OCI-M2 (cell line): Measurements from ENCODE around the gene DCAF8L2.
A peak's percentile ranks its signal among the peaks of the same experiment; 100 is the strongest.
"Not testable (repeated sequence)": the region's sequence is repeated elsewhere in the genome, so short reads cannot be mapped to it uniquely, and the experiment has no call there.

Source experiments
- DNase-seq: peaks from one replicate; lab custom pipeline; 2025; ENCODE audit not compliant: unreplicated experiment; lab: John Stamatoyannopoulos, UW

Gene DCAF8L2

GRCh38 chrX:27675493-27675892 lies 85.3 kb downstream of the DCAF8L2 start:
- no peak for DNase-seq

GRCh38 chrX:27679281-27679680 lies 89.1 kb downstream of the DCAF8L2 start:
- no peak for DNase-seq

- DNase-seq, result no peak
These were observed 90.6 kb downstream of the DCAF8L2 start for GRCh38 chrX:27680726-27681125.

GRCh38 chrX:27683566-27684208 lies 93.5 kb downstream of the DCAF8L2 start:
- DNase-seq, result peak; percentile 10

GRCh38 chrX:27694667-27695066 lies 104.5 kb downstream of the DCAF8L2 start:
- no peak for DNase-seq

GRCh38 chrX:27706526-27706925 lies 116.4 kb downstream of the DCAF8L2 start:
- no peak for DNase-seq

- DNase-seq, result no peak
These were observed 125.5 kb downstream of the DCAF8L2 start for GRCh38 chrX:27715610-27716009.

- no peak for DNase-seq
These were observed 138.1 kb downstream of the DCAF8L2 start for GRCh38 chrX:27728291-27728690.

GRCh38 chrX:27731962-27732361 lies 141.8 kb downstream of the DCAF8L2 start:
- no peak for DNase-seq

GRCh38 chrX:27735914-27736313 lies 145.8 kb downstream of the DCAF8L2 start:
- no peak for DNase-seq

GRCh38 chrX:27740933-27741332 lies 150.8 kb downstream of the DCAF8L2 start:
- no peak for DNase-seq

- DNase-seq, result not testable (repeated sequence)
These were observed 153.4 kb downstream of the DCAF8L2 start for GRCh38 chrX:27743521-27743920.

GRCh38 chrX:27746516-27746915 lies 156.4 kb downstream of the DCAF8L2 start:
- no peak for DNase-seq

- DNase-seq, result not testable (repeated sequence)
These were observed 160.2 kb downstream of the DCAF8L2 start for GRCh38 chrX:27750298-27750697.

GRCh38 chrX:27751976-27752375 lies 161.8 kb downstream of the DCAF8L2 start:
- no peak for DNase-seq

GRCh38 chrX:27765718-27766117 lies 175.6 kb downstream of the DCAF8L2 start:
- no peak for DNase-seq

- no peak for DNase-seq
These were observed 177.2 kb downstream of the DCAF8L2 start for GRCh38 chrX:27767387-27767786.

GRCh38 chrX:27775984-27776383 lies 185.8 kb downstream of the DCAF8L2 start:
- no peak for DNase-seq

GRCh38 chrX:27796640-27797257 lies 206.6 kb downstream of the DCAF8L2 start:
- no peak for DNase-seq

- DNase-seq, result no peak
These were observed 207.4 kb downstream of the DCAF8L2 start for GRCh38 chrX:27797575-27797974.
